Measurements from ENCODE around the gene PNMA5.
"Not testable (repeated sequence)": the region's sequence is repeated elsewhere in the genome, so short reads cannot be mapped to it uniquely, and the experiment has no call there.

The PNMA5 gene

GRCh38 chrX:152993933-152994332 lies at the start of gene PNMA5:
TSS of gene PNMA5 (minus strand) at chrX:152994116. CDS start at chrX:152991598, 2,518 bp downstream.
- DNase-seq, result no peak

GRCh38 chrX:153032397-153033118 lies 38.6 kb upstream of the PNMA5 start:
- peak; percentile 66 for DNase-seq

- no peak for DNase-seq
Measured at GRCh38 chrX:153030801-153031200, 36.9 kb upstream of the PNMA5 start.

GRCh38 chrX:153029875-153030274 lies 36.0 kb upstream of the PNMA5 start:
- DNase-seq, result no peak

GRCh38 chrX:153029162-153029561 lies 35.2 kb upstream of the PNMA5 start:
- no peak for DNase-seq

GRCh38 chrX:153028487-153028886 lies 34.6 kb upstream of the PNMA5 start:
- not testable (repeated sequence) for DNase-seq

GRCh38 chrX:153026501-153026900 lies 32.6 kb upstream of the PNMA5 start:
- DNase-seq, result not testable (repeated sequence)

- DNase-seq, result no peak
Measured at GRCh38 chrX:153019166-153019565, 25.2 kb upstream of the PNMA5 start.

GRCh38 chrX:153017174-153017573 lies 23.3 kb upstream of the PNMA5 start:
- not testable (repeated sequence) for DNase-seq

GRCh38 chrX:153004780-153005179 lies 10.9 kb upstream of the PNMA5 start:
- no peak for DNase-seq

- no peak for DNase-seq
Measured at GRCh38 chrX:153003981-153004380, 10.1 kb upstream of the PNMA5 start.

- not testable (repeated sequence) for DNase-seq
Measured at GRCh38 chrX:153002182-153002581, 8.3 kb upstream of the PNMA5 start.

- no peak for DNase-seq
Measured at GRCh38 chrX:152997337-152997736, 3.4 kb upstream of the PNMA5 start.

GRCh38 chrX:152992115-152992514 lies 1.8 kb downstream of the PNMA5 start:
- no peak for DNase-seq

- no peak for DNase-seq
Measured at GRCh38 chrX:152991123-152991522, 2.8 kb downstream of the PNMA5 start.

GRCh38 chrX:152989292-152989658 lies 4.6 kb downstream of the PNMA5 start:
- DNase-seq, result no peak

- no peak for DNase-seq
Measured at GRCh38 chrX:152988536-152989291, 5.2 kb downstream of the PNMA5 start.

GRCh38 chrX:152987801-152988200 lies 6.1 kb downstream of the PNMA5 start:
- DNase-seq, result no peak

- not testable (repeated sequence) for DNase-seq
Measured at GRCh38 chrX:152987156-152987555, 6.8 kb downstream of the PNMA5 start.

- DNase-seq, result not testable (repeated sequence)
Measured at GRCh38 chrX:152985383-152985782, 8.5 kb downstream of the PNMA5 start.

- DNase-seq, result no peak
Measured at GRCh38 chrX:152968193-152968592, 25.7 kb downstream of the PNMA5 start.

- DNase-seq, result no peak
Measured at GRCh38 chrX:152960115-152960514, 33.8 kb downstream of the PNMA5 start.

- DNase-seq, result no peak
Measured at GRCh38 chrX:152959626-152960025, 34.3 kb downstream of the PNMA5 start.
